ENCODE data around the gene JAKMIP2.

The JAKMIP2 gene

DNA sequence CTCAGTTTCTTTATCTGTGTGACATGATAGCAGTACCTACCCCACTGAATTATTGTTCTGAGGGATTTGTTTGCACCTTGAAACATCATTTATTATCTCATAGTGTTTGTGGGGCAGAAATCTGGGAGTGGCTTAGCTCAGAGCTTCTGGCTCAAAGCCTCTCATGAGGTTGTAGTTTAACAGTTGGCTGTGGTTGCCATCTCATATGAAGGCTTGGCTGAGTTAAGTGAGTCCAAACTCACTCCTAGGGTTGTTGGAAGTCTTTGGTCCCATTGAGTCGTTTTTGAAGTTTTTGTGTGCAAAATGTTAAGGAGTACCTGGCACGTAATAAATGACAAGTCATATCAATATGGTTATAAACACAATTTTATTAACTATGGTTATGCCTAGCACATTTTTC is 3.6 kb upstream of the JAKMIP2 start:
- no peak for DNase-seq

DNA sequence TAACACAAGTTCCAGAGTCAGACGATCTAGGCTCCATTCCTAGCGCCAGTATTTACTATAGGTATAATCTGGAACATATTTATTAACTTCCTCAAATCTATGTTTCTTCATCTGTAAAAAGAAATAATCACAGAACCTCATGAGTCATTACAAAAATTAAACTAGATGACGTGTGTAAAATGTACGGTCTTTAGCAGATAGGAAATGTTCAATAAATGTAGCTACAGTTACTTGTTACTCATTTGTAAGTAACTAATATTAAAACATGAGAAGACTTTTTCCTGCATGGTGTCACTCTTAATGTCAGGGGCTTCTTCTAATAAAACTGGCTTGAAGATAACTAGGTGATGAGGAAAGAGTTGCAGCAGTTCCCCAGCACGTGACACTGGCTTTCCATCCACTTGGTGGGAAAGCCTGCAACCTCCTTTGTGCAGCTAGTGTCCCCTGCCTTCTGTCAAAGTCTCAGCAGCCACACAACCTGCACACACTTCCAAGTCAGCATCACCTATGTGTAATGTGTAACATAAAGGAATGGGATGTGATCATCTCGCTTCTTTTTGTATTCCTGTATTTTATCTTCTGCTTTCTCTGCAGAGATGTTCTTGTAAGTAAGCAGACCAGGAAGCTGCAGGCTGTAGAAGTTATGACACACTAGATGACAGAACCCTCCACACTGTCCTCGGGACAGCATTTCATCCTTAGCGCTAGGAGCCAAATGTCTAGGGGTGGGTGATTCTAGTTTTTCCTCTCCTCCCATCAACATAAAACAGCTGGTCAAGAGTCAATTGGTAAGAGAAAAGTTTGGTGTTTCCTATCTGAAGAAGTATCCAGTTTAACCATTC is 1.8 kb upstream of the JAKMIP2 start:
- DNase-seq: no peak

DNA sequence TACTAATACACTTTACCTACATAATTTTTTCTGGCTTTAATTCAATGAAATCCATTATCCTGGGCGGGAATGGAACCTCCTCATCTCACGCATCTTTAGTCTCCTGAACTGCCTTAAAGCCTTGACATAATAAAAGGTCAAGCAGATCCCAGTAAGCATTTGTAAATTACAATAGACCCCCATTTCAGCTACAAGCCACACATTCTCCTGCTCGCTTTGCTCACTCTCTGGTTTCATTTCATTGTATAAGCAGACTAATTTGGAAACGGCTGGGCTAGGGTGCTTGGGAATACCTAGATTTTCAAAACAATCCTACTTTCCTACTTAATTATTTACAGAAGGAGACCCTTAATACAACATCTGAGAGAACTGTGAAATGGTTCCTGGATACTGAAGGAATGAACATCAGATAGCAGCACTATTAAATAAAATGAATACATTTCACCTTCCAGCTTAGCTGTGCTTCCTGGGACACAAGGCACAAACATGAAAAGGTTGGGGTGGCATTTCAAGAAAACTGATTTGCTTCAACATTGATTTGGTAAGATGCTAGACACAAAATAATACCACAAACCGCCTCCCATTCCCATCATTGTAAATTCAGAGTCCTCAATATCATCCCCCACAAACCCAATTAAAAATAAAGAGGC is 1.5 kb downstream of the JAKMIP2 start:
- no peak for DNase-seq

DNA sequence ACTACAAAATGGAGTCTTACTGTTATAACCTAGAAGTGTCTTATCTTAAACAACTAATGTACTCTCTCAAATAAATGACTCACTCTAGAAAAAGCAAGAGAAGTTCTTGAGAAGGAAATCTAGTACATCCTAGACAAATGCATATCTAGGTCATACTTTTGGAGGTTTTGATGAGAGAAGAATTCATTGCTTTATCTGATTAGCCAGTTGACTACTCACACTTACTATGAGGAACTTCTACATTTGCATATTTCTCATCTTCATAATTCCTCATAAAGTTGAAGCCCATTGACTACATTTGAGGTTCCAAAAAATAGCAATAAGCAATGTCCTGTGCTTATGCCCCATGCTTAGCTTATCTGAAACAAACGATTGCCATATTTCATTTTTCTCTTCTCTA is 2.8 kb downstream of the JAKMIP2 start:
- DNase-seq: no peak

DNA sequence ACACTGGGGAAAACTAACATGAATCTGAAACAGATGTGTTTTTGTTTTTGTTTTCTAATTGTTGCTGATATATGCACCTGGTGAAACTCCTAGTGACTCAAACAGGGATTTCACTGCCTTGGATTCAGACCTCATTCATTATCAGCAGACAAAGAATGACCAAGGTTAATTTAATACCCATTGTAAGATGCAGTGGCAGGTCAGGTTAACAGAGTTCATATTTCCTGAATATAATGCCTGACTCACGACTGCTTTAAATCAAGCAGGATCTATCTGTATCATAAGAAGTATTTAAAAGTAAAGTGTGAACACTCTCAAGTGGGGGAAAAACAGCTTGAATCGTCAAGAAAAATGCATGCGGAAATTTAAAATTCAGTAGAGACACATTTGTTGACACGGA is 5.5 kb downstream of the JAKMIP2 start:
- DNase-seq: no peak

DNA sequence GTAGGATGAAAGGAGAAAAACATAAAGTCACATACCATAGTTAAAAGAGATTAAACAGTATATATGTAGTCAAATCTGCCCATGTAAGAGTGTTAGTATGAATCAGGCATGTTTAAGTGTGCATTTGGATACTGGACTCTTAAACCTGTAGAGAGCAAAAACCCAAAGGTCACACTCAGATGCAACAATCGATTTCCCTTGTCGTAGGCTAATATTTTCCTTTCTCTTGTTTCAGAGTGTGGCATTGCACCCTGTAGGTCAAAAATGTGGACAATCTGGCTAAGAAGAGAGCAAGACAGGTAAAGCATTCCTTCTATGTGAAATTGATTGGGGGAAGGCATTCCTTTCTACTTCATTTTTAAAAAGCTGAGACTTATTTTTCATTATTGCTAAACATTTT is 8.9 kb downstream of the JAKMIP2 start:
- DNase-seq: no peak

DNA sequence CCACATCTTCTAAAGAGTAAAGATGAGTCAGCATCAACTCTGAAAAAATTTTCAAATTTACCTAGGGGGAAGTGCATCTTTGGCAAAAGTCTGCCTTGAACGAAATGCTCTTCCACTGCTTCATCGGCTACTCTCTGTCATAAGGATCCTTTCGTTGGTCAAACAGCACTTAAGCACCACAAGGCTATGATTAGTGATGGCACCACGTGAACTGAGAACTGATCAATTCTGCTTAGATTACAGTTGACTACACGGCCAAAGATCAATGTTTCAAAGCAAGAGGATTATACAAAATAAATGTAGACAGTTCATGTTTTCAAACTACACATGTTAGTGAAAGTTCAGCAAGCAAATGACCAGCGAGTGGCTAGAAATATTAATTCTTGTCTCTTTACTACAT is 9.4 kb downstream of the JAKMIP2 start:
- DNase-seq: no peak

DNA sequence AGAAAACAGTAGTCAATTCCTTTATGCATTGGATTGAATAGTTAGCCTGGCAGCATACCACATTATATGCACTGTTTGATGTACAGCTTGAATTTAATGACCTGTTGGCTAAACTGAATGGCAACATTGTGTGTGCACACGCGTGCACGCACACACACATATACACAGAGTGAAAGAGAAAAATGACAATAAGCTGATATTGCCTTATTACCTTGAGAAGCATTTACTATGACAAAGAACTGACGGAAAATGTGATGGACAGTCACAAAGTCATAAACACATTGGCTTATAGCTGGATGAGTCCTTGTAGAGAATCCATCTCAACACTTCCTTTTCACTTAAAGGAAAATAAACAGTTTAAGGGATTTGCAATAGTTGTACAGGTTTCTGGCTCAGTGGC is 15.5 kb downstream of the JAKMIP2 start:
- DNase-seq: no peak

DNA sequence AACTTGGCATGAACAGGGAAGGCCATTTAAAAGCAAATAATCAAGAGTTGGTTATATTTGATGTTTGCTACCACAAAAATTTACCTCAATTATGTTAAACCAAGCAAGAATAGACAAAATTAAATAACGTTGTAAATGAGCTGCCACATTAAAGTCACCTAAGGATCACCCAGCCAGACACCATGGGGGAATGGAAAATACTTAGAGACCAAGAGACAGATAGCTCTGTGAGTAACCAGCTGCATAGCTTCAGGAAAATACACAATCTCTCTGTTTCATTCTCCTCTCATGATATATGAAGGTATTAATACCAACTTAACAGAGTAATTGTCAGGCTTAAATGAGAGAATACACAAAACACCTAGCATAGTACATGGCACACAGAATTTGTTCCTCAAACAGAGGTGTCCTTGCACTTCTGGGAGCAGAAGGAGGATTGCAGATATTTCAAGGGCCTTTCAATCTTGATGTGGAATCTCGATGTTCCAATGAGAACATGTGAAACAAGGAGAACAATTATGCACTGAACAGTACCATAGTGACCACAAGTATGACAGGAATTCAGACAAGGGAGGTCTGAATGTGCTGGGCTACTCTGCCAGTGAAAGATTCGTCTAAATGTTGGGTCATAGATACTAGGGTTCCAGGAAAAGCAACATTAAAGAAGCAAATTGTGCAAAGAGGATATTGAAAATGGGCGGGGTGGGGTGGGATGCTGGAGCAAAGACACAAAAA is 18.6 kb downstream of the JAKMIP2 start:
- DNase-seq: peak; percentile 33

DNA sequence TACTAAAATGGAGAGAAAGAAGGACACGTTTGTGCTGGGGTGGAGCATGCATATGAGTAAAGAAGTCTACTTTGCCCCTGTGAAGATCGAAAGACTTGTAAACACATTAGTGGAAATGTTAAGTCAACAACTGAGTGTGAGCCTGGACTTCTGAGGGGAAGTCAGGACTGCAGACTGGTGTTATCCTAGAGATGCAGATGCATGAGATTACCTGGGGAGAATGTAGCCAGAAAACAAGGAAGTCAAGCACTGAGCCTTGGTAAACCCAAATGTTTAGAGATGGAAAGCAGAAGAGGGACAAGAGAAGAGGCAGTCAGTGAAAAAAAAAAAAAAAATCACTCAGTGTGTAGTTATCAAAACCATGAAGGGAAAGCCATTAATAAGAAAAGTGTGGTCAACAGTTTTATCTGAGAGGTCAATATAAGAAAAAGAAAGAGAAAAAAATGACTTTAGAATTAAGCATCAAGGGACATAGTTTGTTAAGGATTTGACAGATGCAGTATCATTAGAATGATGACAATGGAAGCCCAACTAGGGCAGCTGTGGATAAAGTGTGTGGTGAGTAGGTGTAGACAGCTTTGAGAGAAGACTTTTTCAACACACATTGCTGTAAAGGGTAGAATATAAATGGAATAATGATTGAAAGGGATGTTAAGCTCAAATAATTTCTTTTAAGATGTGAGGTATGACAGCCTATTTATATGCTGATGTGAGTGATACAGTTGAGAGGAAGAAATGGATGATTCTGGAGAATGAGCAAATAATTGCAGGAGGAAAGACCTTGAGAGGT is 22.2 kb downstream of the JAKMIP2 start:
- DNase-seq: no peak

DNA sequence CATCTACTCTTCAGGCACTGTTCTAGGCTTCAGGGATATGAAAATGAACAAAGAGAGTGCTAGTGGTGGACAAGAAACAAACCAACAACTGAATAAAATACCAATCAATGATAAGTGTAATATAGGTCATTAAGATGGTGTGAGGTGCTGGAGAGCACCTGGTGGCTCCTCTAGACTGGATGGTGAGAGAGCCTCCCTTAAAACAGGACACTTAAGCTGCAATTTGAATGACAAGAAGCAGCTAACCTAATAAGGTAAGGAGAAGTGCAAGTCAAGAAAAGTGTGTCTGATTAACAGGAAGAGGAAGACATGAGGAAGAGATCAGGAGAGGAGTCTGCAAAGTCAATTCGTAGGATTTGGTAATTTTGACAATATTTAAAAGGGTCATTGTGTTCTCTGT is 23.1 kb downstream of the JAKMIP2 start:
- DNase-seq: no peak

DNA sequence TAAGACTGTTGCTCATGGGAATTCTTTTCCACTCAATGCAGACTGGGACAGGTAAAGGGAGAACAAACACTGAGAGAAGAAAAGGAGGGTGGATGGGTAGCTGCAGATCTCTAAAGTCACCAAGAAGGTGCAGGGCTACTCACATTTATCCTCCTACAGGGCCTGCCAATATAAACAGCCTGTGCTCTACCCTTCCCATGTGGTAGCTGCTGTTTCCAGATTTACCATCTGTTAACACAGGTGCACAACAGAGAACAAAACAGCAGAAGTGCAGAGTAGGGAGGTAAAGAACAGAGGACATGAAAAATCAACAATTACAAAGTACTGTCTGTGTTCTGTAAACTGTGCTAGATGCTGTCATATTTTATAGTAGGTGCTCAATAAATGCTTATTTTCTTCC is 26.0 kb downstream of the JAKMIP2 start:
- no peak for DNase-seq

DNA sequence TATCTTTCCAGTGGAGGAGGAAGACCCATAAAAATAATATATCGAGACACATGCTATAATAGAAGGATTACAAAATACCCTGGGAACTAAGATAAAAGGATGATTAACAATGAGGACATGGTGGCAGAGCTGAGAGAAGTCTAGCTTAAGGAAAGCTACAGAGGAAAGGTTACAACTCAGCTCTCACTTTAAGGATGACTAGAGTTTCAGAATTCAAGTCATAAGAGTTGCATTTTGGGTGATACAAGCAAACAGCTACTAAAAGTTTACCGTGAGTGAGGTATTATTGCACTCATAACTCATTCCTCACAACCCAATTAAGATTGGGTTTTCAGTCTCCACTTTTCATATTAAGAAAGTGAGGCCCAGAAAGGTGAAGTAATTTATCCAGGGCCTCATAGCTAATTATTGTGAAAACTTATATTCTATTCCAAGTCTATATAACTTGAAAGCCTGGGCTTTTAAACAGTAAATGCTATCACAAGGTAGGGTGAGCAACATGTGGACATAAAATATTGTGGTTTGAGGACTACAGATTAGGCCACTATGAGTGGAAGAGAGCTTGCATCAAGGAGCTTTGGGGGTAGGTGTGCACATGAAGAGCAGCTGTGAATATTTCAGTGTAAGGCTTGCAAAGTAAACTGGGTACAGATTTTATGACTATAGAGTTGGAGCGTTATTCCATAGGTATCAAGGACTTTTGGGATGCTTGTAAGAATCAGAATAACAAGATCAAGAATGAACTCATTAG is 28.0 kb downstream of the JAKMIP2 start:
- no peak for DNase-seq

DNA sequence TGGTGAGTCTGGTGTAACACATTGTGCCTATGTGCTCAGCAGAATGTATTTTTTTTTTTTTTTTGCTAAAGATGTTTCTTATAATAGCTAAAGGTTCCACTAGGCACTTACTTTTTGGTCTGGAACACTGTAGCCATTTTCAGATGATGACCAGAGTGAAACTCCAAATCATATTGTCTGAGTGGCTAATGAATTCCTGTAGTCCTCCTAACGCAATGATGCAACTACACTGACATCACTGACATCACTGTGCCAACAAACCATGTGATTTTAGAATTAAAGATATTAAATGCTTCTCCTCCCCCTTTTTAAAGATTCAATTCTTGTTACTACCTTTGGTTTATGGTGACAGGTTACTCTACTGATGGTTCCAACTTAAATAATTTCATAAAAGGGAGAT is 28.8 kb downstream of the JAKMIP2 start:
- no peak for DNase-seq

DNA sequence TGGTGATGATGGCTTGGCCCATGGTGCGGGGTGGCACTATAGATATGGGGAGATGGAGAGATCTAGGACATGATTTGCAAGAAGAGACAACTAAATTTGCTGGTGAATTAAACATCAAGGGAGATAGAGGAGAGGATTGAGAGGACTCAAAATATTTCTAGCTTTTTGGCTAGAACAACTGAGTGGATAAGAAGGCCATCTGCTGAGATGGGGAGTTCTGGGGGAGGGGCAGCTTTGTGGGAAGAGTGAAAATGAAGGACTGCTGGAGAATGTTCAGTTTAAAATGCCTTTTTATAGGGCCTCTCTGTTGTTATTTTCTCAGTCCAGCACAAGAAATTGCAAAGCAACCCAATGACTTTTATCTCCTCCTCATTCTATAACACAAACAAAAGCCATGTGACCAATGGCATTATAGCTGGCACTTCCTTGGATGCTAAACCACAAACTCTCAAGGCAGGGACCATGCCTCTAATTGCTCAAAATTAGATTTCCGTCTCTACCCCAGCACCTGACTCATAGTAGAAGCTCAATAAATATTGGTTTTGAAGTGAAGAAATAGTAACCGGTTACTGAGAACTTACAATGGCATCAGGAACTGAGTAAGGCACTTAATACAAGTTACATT is 29.8 kb downstream of the JAKMIP2 start:
- no peak for DNase-seq

DNA sequence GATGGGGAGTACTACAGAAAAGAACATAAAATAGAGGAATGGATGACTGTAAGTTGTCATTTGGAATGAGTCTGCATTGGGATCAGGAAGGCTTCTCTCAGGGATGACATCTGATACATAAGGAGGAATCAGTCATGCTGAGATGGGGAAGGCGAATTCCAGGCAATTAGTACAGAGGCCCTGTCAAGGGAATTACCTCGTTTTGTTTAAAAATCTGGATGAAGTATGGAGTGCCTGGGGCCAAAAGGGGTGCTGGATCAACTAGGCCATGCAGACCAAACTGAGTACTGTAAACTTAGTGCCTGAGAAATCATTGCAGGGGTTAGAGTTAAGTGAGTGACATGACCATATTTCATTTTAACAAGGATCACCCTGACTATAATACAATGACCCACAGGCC is 30.5 kb downstream of the JAKMIP2 start:
- no peak for DNase-seq

DNA sequence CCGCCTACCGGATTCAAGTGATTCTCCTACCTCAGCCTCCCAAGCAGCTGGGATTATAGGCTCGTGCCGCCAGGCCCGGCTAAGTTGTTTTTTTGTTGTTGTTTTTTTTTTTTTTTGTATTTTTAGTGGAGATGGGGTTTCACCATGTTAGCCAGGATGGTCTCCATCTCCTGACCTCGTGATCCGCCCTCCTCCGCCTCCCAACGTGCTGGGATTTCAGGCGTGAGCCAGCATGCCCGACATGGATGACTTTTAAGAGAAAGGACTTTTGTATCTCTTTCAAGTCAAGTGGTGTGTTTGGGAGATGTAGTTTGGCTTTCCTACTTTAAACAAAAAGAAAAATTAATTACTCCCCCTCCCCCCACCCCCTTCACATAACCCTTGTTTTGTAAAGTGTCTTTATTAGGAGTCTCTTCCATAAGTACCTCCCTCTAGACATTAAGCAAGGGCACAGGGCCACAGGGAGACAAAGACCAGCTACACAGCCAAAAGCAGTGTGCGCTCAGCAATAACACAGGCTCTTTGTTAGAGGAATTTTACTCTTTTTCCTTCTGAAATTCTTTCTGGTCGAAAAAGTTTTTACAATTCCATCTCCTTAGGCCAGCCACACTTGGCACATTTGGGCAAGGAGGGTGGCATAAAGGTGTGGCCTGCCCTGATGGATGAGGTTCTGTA is 31.2 kb downstream of the JAKMIP2 start:
- DNase-seq: no peak

DNA sequence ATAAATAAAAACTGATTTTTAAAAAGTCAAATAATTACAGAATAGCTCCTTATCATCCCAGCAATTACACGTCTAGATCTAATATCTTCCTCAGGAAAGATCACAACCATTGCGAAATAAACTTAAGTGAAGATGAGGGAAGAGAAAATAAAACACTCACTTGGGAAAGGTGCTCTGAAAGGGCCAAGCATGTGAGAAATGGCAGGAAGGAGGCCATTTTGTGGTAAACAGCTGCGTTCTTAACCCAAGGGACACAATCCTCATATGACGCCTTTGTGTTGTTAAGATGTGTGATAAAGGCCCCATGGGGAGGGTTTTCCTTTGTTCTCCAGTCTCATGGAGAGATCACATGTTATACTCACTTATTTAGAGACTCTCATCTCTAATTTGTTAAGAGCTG is 32.5 kb downstream of the JAKMIP2 start:
- no peak for DNase-seq

DNA sequence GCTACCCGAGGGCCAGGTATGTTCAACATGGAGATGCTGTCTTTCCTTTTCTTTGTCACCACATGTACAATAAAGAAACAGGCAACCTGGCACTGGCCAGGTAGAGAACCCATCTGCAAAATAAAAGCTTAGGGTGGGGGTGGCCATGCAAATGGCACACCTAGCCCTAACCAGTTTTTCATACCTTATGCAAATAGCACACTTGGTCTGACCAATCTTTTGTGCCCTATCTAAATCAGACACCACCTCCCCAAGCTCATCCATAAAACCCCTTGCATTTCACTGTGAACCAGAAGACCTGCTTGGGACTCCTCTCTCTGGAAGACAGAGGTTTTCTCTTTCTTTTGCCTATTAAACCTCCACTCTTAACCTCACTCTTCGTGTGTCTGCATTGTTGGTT is 33.9 kb downstream of the JAKMIP2 start:
- DNase-seq: no peak

DNA sequence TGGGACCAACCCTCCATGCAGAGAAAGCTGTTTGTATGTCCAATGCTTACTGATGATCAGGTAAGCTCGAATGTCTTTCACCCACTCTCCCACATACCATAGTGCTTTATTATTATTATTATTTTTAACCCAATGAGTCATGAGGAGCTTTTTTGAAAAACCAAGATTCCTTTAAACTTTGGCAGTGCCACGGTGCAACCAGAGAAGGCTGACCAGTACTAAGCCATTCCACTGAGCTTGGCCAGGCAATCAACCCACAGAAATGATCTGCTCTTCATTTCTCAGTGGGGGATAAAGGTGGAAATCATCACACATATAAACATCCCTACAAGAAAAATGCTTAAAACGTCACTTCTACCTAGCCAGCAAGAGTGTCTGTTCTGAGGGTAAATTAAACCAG is 35.5 kb downstream of the JAKMIP2 start:
- no peak for DNase-seq

DNA sequence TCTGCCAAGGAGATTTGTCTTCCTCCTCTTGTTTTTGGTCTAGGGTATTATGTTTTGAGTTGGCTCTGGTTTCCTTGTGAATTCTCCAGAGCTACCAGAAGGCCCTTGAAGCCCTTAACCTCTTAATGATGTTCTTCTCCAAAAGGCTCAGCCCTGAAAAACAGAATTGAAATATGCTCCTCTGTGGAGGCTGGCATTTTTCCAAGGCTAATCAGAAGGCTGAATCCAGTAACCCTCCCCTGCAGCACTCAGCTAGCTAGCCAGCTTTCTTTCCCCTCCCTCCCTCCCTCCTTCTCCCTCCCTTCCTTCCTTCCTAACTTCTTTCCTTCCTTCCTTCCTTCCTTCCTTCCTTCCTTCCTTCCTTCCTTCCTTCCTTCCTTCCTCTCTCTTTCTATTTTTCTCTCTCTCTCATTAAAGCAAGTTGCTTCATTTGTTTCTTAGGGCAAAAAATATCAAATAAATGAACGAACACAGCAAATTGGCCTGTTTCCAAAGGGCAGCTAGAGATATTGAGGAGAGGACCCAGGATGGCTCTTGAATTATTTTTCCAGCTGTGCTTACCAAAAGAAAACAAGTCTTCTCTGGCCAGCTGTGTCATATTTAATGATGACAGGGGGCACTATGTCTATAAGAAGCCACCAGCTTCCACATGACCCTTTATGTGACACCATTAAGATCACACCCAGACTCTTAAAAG is 38.7 kb downstream of the JAKMIP2 start:
- no peak for DNase-seq

Measured in NCI-H226 (cell line).